ENCODE results near the gene TCF7L2. TPM values are rescaled to one million over a fixed set of nuclear protein-coding genes. Genes with fewer than 3 reads are reported as not detected.

The TCF7L2 gene
- total RNA-seq, 1 donor from 2014 or later: 109 TPM

DNA sequence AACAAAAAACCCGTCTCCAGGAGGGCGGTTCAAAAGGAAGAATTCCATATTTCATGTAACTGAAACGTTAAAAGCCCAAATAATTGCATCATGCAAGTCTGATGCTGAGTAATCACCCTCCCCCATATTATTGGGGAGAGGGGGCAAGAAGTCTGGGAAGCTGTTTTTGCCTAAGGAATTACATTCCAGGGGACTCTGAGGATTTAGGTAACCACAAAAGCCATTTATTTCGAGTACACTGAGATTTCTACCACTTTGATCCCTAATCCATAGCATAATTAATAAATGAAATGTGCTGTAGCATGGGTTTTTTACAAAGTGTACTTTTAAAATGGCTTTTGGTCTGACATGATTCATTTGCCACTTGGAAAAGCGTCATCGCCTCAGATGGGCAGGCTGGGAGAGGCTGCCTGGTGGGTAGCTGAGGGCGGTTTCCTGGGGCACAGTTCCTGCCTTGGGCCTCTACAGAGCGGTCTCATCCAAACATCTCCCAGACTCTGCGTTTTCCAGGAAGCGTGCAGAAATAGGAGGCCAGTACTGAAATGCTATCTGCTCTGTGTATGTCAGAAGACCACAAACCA, 106.5 kb downstream of the TCF7L2 start:
- DNase-seq (ENCODE audit: low spot score, unreplicated experiment): no peak
- no peak overlapping the region for H3K4me3 Mint-ChIP-seq (ENCODE audit: low read depth)
- peaks cover 6% of the 10 kb centered on the region for H3K36me3 Mint-ChIP-seq (ENCODE audit: insufficient read depth)
- no peaks in the 10 kb centered on the region for H3K9me3 Mint-ChIP-seq (ENCODE audit: low read depth)
- no peaks in the 10 kb centered on the region for H3K27me3 Mint-ChIP-seq
- TF ChIP-seq, protein P1, sequence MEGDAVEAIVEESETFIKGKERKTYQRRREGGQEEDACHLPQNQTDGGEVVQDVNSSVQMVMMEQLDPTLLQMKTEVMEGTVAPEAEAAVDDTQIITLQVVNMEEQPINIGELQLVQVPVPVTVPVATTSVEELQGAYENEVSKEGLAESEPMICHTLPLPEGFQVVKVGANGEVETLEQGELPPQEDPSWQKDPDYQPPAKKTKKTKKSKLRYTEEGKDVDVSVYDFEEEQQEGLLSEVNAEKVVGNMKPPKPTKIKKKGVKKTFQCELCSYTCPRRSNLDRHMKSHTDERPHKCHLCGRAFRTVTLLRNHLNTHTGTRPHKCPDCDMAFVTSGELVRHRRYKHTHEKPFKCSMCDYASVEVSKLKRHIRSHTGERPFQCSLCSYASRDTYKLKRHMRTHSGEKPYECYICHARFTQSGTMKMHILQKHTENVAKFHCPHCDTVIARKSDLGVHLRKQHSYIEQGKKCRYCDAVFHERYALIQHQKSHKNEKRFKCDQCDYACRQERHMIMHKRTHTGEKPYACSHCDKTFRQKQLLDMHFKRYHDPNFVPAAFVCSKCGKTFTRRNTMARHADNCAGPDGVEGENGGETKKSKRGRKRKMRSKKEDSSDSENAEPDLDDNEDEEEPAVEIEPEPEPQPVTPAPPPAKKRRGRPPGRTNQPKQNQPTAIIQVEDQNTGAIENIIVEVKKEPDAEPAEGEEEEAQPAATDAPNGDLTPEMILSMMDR (IDR thresholded peaks at IDR 0.05; ENCODE audit: unreplicated experiment): no peak
- no peak overlapping the region for H3K27ac Mint-ChIP-seq
- H3K4me1 Mint-ChIP-seq (ENCODE audit: low read depth): peaks cover 11% of the 10 kb centered on the region

DNA sequence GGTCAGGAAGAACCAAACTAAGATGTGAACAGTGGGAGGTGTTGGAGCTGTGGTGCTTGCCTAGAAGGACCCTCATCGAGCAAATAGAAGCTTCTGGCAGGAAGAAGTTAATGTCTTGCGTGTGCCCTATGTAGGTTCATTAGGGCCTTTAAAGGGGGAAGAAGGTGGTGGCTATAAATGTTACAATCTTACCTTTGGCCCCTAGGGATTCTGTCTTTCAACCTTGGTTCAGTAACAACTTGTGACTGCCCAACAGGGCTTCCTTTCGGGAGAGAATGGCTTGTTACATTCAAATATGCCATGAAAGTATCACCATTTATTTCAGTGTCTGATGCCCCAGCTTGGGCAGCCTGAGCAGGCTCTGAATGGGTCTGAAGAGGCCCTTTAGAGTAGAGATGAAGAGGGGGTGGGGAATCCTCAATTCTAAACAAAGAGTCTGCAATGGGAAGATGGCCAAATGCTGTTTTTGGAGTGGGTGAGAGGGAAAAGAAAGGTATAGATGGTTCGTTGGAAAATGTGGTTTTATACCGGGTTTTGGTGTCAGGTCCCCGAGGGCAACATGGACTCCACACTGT, 108.0 kb downstream of the TCF7L2 start:
- no peaks in the 10 kb centered on the region for H3K27me3 Mint-ChIP-seq
- H3K4me3 Mint-ChIP-seq (ENCODE audit: low read depth): no peak overlapping the region
- peaks cover 10% of the 10 kb centered on the region for H3K4me1 Mint-ChIP-seq (ENCODE audit: low read depth)
- H3K9me3 Mint-ChIP-seq (ENCODE audit: low read depth): no peaks in the 10 kb centered on the region
- DNase-seq (ENCODE audit: low spot score, unreplicated experiment): no peak
- H3K27ac Mint-ChIP-seq: no peak overlapping the region
- TF ChIP-seq, protein P1 (IDR thresholded peaks at IDR 0.05; ENCODE audit: unreplicated experiment): no peak
- peaks cover 7% of the 10 kb centered on the region for H3K36me3 Mint-ChIP-seq (ENCODE audit: insufficient read depth)

DNA sequence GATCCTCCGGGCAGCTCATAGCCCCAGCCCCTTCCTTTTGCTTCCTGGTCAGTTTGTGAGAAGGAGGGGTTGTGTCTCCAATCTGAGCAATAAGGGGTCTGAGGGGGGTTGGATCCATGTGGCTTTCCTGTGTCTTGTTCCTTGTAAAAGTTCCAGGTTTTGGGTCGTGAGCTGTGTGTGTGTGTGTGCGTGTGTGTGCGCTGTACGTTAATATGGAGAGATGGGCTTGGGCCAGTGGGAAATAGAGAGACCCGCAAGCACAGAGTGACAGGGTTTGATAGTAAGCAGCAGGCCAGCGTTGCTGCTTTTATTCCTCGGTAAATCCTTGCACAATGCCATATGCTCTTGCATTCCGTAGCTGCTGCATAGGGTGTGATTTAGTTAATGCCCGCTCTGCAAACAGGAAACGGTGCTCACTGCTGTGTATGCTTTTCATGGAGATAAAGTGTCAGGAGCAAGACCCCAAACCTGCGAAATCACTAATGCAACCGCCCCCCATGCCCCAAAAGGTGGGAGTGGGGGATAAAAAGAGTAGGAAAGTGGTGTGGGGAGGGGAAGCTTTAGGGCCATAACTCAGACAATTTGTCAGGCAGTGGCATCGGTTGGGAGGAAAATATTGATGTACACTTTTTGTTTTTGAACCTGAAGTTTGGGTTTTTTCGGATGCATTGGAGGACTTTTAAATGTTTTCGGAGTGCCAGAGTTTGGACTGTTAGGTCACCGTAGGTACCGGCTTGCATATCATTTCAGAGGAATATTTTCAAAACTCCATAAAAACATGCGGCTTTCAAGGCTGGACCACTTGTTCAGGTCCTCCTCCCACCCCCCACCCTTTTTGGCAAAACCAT, 108.7 kb downstream of the TCF7L2 start:
- peaks cover 7% of the 10 kb centered on the region for H3K4me1 Mint-ChIP-seq (ENCODE audit: low read depth)
- TF ChIP-seq, protein P1 (IDR thresholded peaks at IDR 0.05; ENCODE audit: unreplicated experiment): no peak
- H3K27me3 Mint-ChIP-seq: no peaks in the 10 kb centered on the region
- no peak overlapping the region for H3K27ac Mint-ChIP-seq
- peaks cover 4% of the 10 kb centered on the region for H3K36me3 Mint-ChIP-seq (ENCODE audit: insufficient read depth)
- H3K9me3 Mint-ChIP-seq (ENCODE audit: low read depth): no peaks in the 10 kb centered on the region
- no peak for DNase-seq (ENCODE audit: low spot score, unreplicated experiment)
- H3K4me3 Mint-ChIP-seq (ENCODE audit: low read depth): no peak overlapping the region

DNA sequence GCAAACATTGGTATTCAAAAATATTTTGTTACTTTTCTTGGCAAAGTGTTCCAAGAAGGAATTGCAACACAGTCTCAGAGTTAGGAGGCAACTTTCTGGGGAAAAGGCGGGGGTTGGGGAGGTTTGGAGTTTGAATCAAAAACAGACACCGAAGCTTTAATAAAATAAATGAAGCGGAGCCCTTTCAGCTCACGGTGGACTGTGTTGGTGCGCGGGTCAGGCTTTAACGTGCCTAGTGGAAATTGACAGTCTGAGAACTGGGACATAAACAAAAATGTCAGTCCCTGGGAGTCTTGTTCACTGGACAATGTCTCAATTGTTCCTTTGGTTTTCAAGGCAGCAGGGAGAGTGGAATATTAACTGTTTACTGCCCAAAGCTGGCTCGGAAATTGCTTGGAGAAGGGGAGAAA, 109.3 kb downstream of the TCF7L2 start:
- H3K9me3 Mint-ChIP-seq (ENCODE audit: low read depth): no peaks in the 10 kb centered on the region
- peaks cover 2% of the 10 kb centered on the region for H3K36me3 Mint-ChIP-seq (ENCODE audit: insufficient read depth)
- no peak for DNase-seq (ENCODE audit: low spot score, unreplicated experiment)
- H3K27me3 Mint-ChIP-seq: no peaks in the 10 kb centered on the region
- TF ChIP-seq, protein P1 (IDR thresholded peaks at IDR 0.05; ENCODE audit: unreplicated experiment): no peak
- no peak overlapping the region for H3K4me3 Mint-ChIP-seq (ENCODE audit: low read depth)
- H3K4me1 Mint-ChIP-seq (ENCODE audit: low read depth): peaks cover 4% of the 10 kb centered on the region
- no peak overlapping the region for H3K27ac Mint-ChIP-seq

DNA sequence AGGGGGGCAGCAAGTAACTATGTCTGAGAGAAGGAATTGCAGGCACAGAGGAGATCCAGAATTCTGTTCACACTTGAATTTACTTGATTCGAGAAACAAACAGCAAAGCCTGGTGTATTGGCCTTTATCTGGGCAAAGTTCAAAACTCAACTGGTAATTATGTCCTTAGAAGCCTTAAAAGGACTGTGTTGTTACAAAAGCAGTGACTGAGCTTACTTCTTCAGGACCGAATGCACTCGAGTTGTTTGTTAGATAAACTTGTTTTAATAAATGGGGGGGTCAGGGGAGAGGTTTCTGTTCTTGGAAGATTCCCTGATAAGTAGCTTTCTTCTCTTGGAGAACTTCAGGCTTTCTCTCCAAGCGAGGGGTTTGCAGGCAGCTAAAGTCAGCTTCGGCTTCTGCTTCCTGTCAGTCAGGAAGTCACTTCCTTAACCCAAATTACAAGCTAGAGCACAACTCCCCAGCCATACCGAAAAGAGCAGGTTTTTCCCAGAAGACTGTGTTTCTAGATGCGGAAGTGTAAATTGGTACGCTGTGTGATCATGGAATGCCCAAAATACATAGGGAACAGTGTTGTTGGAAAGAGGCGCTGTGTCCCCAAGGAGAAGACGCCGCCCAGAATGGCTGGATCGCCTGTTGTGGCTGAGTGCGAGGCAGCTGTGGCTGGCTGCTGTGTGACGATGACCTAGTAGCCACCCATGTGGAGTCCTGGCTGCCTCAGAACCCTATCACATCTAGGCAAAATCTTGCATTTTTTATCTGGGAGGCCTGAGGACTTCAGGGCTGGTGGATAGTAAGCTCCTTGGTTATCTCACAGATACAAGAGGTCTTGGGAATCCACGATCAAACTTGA, 110.4 kb downstream of the TCF7L2 start:
- H3K4me3 Mint-ChIP-seq (ENCODE audit: low read depth): no peak overlapping the region
- TF ChIP-seq, protein P1 (IDR thresholded peaks at IDR 0.05; ENCODE audit: unreplicated experiment): no peak
- no peaks in the 10 kb centered on the region for H3K9me3 Mint-ChIP-seq (ENCODE audit: low read depth)
- peaks cover 2% of the 10 kb centered on the region for H3K36me3 Mint-ChIP-seq (ENCODE audit: insufficient read depth)
- no peak for DNase-seq (ENCODE audit: low spot score, unreplicated experiment)
- H3K4me1 Mint-ChIP-seq (ENCODE audit: low read depth): peaks cover 9% of the 10 kb centered on the region
- no peaks in the 10 kb centered on the region for H3K27me3 Mint-ChIP-seq
- H3K27ac Mint-ChIP-seq: no peak overlapping the region
